CD4-positive, alpha-beta T cell treated with Interleukin-4 for 1 hour (primary cell): Measurements from ENCODE around the gene IGSF9.

Experiments
- DNase-seq, 2 donors: peaks; one replicate each; pipeline ENCODE4 v3.0.0-alpha.2; 2020 to 2022

Gene IGSF9

DNA sequence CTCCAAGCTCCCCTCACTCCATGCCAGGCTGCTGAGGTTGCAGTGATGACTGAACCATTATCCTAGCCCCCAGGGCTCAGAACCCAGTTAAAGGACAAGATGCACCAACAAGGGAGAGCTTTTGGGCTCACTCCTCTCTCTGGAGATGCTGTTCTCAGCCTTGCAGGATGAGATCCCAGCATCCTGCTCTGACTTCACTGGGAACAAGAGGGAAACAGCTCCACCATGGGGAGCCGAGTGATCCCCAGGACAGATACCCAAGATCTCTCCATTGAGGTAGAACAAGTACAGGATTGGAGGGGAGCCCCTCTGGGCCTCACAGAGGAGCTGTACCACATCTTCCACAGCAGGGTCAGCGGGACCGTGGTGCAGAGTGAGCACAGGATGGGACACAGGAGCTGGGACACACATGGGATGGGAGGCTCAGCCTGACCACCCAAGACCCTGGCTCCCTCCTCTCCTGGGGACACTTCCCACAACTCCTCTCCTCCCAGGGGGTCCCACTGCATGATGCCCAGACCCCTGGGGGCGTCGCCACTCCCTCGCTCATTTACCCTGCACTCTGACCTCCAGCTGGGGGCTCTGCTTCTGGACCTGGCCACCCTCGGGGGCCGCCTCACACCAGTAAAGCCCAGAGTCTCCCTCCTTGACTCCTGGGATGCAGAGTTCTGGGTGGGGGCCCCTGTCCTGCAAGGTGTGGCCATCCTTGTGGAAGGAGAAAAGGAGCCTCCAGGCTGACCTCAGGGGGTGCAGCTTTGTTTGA lies 27.2 kb upstream of the IGSF9 start:
- no peak for DNase-seq

DNA sequence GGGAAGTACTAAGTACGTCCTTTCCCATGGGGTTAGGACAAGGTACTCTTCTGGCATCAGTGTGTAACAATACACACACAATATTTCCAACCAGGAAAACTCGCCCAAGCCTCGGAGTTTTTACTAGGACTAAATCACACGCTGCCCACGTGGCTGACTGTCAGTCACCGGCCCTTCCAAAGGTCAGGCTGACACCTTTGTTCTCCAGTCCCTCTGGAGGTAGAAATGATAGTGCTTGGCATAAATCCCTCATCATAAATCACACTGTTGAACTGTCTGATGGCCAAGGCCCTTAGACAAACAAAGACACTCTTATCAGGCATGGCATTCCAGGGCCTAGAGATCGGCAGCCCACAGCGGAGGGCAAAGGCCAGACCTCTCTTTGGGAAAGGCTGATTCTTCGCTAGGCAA lies 25.5 kb upstream of the IGSF9 start:
- no peak for DNase-seq

GRCh38 chr1:159968901-159969300 lies 23.5 kb upstream of the IGSF9 start:
- no peak for DNase-seq

GRCh38 chr1:159965263-159965662 lies 19.9 kb upstream of the IGSF9 start:
- no peak for DNase-seq

- no peak for DNase-seq
Observed at GRCh38 chr1:159964144-159964543, 18.7 kb upstream of the IGSF9 start.

DNA sequence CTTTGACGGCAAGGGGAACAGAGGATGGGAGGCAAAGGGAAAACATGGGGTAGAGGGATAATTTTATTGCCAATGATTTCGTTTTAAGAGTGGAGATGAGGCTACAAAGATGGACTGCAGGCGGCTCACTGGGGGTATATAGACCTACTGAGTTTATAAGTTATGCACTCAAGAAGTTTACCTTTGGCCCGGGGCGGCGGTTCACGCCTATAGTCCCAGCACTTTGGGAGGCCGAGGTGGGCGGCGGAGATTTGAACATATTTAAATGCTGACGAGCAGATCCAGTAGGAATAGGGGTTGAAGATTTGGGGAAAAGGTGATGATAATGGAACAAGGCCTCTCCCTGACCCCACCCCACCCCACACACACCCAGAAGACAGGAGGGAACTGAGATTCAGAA lies 16.8 kb upstream of the IGSF9 start:
- DNase-seq: no peak

GRCh38 chr1:159961636-159962035 lies 16.2 kb upstream of the IGSF9 start:
- DNase-seq: no peak

DNA sequence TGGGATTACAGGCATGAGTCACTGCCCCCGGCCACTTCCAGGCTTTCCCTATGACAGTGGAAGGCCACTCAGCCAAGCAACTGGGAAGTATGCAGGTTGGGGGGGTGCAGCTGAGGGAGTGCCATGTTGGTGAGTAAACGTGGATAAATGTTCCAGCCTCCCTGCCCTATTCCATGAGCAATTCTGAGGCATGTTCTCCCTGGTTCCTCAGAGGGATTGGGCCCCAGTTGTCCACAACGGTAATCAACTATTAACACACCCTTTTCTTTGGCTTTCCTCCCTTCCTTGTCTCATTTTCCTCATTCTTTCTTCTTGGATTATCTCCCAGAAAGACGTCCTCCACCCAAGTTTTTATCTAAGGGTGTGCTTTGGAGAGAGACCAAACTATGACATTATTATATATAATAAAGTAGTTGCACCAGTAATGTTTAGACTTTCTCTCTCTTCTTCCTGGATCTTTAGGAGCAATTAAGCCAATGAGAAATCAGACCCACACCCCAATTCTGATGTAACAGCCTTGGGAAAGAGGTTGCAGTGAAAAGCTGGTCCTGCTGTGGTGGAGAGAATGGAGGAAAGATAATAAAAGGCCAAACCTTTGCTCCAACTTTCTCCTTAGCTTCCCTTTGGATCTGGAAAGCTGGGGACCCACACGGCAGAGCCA lies 15.4 kb upstream of the IGSF9 start:
- DNase-seq: no peak

GRCh38 chr1:159959451-159959850 lies 14.0 kb upstream of the IGSF9 start:
- DNase-seq: no peak

DNA sequence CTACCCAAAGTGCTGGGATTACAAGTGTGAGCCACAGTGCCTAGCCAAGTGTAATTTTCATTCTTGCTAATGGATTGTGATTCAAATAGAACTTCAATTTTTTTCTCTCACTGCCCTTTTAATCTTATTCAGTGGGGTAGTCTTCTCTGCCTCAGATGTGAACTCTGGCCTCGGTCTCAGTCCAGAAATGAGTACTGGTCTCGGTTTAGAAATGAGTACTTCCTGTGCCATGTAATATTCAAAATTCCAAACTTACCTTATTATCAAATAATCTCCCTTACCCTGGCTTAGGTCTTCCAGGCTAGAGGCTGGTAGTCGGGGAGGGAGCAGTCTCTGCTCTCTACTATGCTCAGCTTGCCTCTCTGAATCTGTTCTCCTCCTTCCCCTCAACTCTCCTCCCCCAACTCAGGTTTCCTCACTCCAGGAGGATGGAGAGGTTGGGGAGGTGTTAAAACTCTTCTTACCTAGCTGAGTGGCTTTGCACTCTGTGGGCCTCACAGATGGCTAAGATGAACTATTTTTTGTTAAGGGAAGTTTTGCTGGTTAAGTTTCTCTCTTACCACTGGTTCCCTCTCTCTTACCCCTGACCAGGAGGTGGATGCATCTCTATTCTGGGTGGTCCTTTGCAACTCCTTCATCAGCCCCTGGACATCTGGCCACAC lies 13.4 kb upstream of the IGSF9 start:
- no peak for DNase-seq

- DNase-seq: no peak
Observed at GRCh38 chr1:159957824-159958268, 12.4 kb upstream of the IGSF9 start.

DNA sequence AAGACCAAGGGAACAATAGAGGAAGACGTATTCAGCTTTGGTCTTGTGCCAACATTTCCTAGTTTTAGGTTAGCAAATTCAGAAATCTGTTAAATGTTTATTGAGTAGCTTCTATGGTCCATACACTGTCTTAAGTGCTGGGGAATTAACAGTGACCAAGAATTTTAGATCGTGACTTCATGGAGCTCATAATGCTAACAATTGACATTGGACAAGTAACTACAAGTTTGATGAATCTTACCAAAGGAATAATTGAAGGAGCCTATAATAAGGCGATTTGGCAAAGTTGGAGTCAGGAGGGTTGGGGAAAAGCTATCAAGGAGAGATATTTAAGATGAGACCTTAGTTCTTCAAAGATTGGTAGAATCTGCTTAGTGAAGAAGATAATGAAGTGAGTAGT lies 10.0 kb upstream of the IGSF9 start:
- no peak for DNase-seq

- peak in 1 of 2 donors; percentile 32 for DNase-seq
Observed at GRCh38 chr1:159953536-159954515, 8.4 kb upstream of the IGSF9 start, which contains the start of gene SLAMF9. Gene SLAMF9, minus strand, starts transcription at chr1:159954237. Its CDS starts 100 bp downstream, at chr1:159954137.

GRCh38 chr1:159952932-159953331 lies 7.5 kb upstream of the IGSF9 start:
- no peak for DNase-seq

GRCh38 chr1:159951551-159951950 lies 6.1 kb upstream of the IGSF9 start:
- DNase-seq: no peak

DNA sequence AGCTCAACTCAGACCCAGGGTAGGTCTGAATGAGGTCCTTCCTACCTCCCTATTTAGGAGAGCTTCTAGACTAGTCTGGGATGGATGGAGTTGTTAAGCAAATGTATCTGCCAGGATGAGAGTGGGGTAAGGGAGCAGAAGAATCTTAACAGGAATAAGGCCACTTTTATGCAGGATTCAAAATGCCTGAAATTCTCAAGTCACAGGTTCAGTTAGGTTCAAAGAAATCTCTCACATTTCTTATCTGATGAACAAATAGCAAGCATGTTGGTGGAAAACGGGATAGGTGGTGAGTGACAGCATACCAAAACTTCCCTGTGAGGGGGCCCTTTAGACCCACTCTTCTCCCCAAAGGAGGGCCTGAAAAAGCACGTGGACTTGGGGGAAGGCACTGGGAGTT lies 5.6 kb upstream of the IGSF9 start:
- no peak for DNase-seq

DNA sequence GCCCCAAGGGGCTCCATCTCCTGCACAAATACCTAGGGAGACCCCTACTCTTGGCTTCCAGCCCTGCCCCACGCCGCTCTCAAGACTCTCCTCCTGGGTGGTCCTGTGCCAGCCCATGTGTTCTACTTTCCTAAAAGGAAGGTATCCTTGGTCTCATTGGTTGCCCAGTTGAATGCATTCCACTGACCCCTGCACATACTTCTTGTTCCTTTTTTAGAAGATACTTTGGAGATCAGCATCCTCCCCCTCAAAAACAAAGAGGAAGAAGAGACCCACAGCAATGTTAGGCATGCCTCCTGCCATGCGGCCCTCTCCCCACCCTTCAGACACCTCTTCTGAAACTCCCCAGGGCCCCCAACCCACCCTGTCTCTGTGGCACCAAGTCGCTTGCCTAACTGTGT lies 4.6 kb upstream of the IGSF9 start:
- DNase-seq: no peak

DNA sequence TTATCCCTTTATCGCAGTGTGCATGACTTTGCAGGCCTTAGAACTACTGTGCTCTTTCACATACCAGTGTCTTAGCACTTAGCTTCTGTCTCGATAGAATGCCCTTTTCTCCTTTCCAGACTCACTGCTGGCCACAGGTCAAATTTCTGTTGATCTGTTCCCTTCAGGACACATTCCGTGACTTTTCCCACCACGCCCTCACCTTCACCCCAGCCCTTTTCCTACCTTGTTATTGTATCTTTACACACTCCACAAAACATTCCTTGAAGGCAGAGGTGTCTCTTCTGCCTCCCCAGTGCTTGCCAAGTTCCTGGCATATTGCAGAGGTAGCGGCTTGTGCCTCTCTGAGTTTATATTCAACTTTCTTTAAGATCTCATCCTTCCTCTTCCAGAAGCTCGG lies 3.7 kb upstream of the IGSF9 start:
- no peak for DNase-seq

DNA sequence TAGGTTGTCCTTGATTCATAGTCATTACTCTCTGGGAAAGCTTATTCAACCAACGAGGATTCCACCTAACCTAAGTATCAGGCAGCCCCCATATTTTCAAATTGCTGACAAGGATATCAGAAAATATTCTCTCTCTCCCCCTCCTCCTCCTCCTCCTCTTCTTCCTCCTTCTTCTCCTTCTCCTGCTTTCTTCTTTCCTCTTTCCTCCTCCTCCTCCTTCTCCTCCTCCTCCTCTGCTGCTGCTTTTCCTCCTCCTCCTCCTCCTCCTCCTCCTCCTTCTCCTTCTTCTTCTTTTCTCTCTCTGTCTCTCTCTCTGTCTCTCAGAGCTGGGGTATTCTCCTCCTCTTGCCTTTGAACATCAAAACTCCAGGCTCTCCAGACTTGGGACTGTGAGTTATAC lies 2.5 kb upstream of the IGSF9 start:
- DNase-seq: no peak

DNA sequence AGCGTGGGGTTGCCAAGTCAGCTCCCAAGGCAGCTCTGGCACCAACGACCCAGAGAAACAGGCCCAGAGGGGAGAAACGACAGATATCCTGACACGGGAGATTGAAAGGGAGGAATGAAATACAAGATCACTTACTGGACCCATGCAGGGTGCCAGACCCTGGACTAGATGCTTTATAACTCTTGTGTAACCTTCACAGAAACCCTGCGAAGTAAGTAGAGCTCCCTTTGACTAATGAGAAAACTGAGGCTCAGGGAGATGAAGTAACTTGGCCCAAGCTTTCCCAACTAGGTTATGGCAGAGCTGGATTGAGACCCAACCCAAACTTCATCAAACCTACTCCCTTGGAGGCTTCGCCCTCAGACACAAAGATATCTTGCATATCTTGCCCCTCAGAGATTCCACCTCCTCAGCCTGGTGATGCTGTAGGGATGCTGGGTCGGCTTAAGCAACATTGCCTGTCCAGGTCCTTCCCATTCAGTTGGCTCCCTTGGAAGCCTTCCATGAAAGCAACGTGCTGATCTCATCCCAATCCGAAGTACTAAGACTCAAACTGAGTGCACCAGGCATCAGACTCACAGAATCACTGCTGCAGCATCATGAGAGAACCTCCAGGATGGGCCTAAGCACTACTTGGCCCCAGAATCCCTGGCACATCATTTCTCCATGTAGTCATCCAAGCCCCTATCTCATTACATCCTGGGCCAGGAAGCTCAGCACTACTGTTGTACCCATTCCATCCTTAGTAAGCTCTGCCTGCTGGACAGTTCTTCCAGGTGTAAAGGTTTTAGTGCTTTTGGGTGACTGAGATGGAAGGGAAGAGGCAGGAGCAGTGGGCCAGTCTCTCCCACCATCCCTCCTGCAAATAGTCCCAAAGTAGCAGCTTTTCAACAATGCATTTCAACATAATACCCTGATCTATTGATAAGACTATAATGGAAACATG lies 1.1 kb upstream of the IGSF9 start:
- DNase-seq: no peak

DNA sequence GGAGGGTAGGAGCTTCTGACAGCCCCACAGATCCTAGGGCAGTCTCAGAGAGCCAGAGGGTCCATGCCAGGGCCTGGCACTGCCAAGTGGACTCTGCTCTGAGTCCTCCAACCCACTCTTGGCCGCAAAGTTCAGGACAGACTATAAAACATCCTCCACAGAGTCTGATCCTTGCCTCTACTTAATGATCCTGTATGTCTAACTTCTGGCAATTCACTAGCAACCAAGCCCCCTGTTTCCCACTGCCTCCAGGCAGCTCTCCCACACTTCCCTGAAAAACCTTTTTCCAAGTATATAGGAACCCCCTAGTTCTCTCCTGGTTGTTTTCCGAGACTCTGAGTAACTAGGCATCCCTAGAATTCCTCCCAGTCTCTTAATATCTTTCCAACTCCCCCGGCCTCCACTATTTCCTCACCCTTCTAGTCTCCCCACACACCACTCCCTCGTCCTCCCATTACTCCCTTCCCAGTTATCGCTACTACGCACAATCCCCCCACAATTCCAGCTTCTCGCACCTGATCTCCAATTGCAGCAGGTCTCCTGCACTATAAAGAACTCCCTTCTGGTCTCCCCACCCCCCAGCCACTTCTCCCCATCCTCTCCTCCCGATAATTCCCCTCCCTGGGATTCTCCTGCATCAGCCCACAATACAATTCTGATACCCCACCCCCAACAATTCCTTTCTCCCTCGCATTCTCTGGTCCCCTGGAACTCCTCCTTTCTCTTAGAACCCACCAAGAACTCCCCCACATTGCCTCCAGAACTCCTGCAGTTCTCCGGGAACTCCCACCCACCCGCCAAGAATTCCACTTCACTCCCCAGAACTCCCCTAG lies 574 bp downstream of the IGSF9 start:
- no peak for DNase-seq
